Testis (tissue), 3 donors: ENCODE results near the gene KIF1C. TPM values are rescaled to one million over a fixed set of nuclear protein-coding genes. Genes with fewer than 3 reads are reported as not detected.

ENCODE experiments used
- DNase-seq: peaks from one replicate; pipeline ENCODE4 v3.0.0-alpha.2; 2019
- H3K27ac ChIP-seq, 2 donors: fragments of 200-600 bp; sonication (generic); one replicate each; pipeline ENCODE4 v1.5.1; 2019
- H3K27me3 ChIP-seq: fragments of 200-600 bp; sonication (generic); one replicate; pipeline ENCODE4 v1.5.1; 2019
- H3K36me3 ChIP-seq: fragments of 200-600 bp; sonication (generic); one replicate; pipeline ENCODE4 v1.5.1; 2017; ENCODE audit warnings: low read depth; ENCODE audit errors: missing control alignments
- H3K4me1 ChIP-seq: fragments of 200-600 bp; sonication (generic); one replicate; pipeline ENCODE4 v1.5.1; 2019
- H3K4me3 ChIP-seq, 2 donors: fragments of 200-600 bp; sonication (generic); one replicate each; pipeline ENCODE4 v1.5.1; 2017 to 2019
- H3K9me3 ChIP-seq: fragments of 200-600 bp; sonication (generic); one replicate; pipeline ENCODE4 v1.5.1; 2017
- CTCF ChIP-seq, 3 experiments: fragments of 450-650 bp in 2 of 3; fragments of 200-600 bp in 1 of 3; sonication (generic) in 1 of 3; IDR thresholded peaks; one replicate each; pipeline ENCODE4 v1.5.1; 2016 to 2019; ENCODE audit warnings: antibody characterized with exemption in 3 of 3, mild to moderate bottlenecking in 2 of 3, moderate library complexity in 1 of 3
- POLR2A ChIP-seq: fragments of 450-650 bp; IDR thresholded peaks from one replicate; pipeline ENCODE4 v1.6.1; 2017; ENCODE audit warnings: antibody characterized with exemption, mild to moderate bottlenecking, moderate library complexity
- WGBS, 2 donors: methylation state at CpG; one replicate each; pipeline ENCODE4 v1.1.5; 2018; 5-methylcytosine and 5-hydroxymethylcytosine counted together
- intact Hi-C: fragments of 100-400 bp; cut with DNase I; formaldehyde crosslinking; loops from one replicate; pipeline ENCODE4 v1.15.1; 2023; ENCODE audit warnings: low total_unique reads
- polyA plus RNA-seq: library from polyadenylated mRNA; stranded (reverse); fragments of 350-450 nt; fragmentation: Illumina TruSeq; extraction: RNeasy Lipid Tissue Mini Kit (QIAGEN cat#74804); gene quantifications from one replicate; pipeline ENCODE4 v1.2.3, GENCODE V29; 2014; ENCODE audit warnings: low read depth, low replicate concordance; ENCODE audit not compliant: insufficient read depth
- total RNA-seq, 2 donors: library from RNA; depleted of rRNA; stranded (reverse); fragments of >200 nt; gene quantifications; one replicate each; pipeline ENCODE4 v1.2.3, GENCODE V29; 2016

The KIF1C gene
- total and polyA plus RNA-seq, 3 donors from 2014 or later: 51.1 to 79.9 (median 54.1) TPM

- intact Hi-C loops: no loop called here
- peak overlapping the region; percentile 87 to 97 for H3K27ac ChIP-seq
- 16 to 23% methylated on average over 22 to 23 of the region's 23 CpGs for WGBS, 2 donors
- DNase-seq: peak; percentile 45
- H3K27me3 ChIP-seq: no peaks in the 10 kb centered on the region
- no peak for TF ChIP-seq POLR2A
- TF ChIP-seq CTCF (IDR thresholded peaks at IDR 0.05): no peak
- peak overlapping the region; percentile 67 to 76 for H3K4me3 ChIP-seq
- H3K4me1 ChIP-seq: peaks cover 22% of the 10 kb centered on the region
- no peaks in the 10 kb centered on the region for H3K9me3 ChIP-seq
- H3K36me3 ChIP-seq: no peaks in the 10 kb centered on the region
These were observed 29.2 kb upstream of the KIF1C start for GRCh38 chr17:4968486-4969046.

- H3K27ac ChIP-seq: peak overlapping the region in 1 of 2 donors; percentile 97
- H3K36me3 ChIP-seq: no peaks in the 10 kb centered on the region
- intact Hi-C loops: no loop called here
- H3K4me1 ChIP-seq: peaks cover 22% of the 10 kb centered on the region
- DNase-seq: no peak
- 40 to 60% methylated on average over 15 of the region's 15 CpGs for WGBS, 2 donors
- H3K9me3 ChIP-seq: no peaks in the 10 kb centered on the region
- H3K4me3 ChIP-seq: no peak overlapping the region
- H3K27me3 ChIP-seq: no peaks in the 10 kb centered on the region
- no peak for TF ChIP-seq POLR2A
- no peak for TF ChIP-seq CTCF (IDR thresholded peaks at IDR 0.05)
These were observed 28.7 kb upstream of the KIF1C start for GRCh38 chr17:4969047-4969550.

- Histone ChIP-seq H3K27ac (peak overlapping the region in 1 of 2 donors; percentile 97), H3K36me3 (no peaks in the 10 kb centered on the region), H3K27me3 (no peaks in the 10 kb centered on the region), H3K9me3 (no peaks in the 10 kb centered on the region), H3K4me3 (no peak overlapping the region), H3K4me1 (peaks cover 22% of the 10 kb centered on the region)
- 68 to 70% methylated on average over 15 to 16 of the region's 16 CpGs for WGBS, 2 donors
- TF ChIP-seq POLR2A (no peak), CTCF (IDR thresholded peaks at IDR 0.05) (no peak)
- no peak for DNase-seq
- intact Hi-C loops: no loop called here
These were observed 28.1 kb upstream of the KIF1C start for GRCh38 chr17:4969551-4970173.

- no peak overlapping the region for H3K4me3 ChIP-seq
- no peaks in the 10 kb centered on the region for H3K9me3 ChIP-seq
- intact Hi-C loops: no loop called here
- 98% methylated on average over 8 of the region's 8 CpGs for WGBS, 2 donors
- H3K4me1 ChIP-seq: peaks cover 21% of the 10 kb centered on the region
- no peak overlapping the region for H3K27ac ChIP-seq
- DNase-seq: no peak
- no peaks in the 10 kb centered on the region for H3K27me3 ChIP-seq
- no peaks in the 10 kb centered on the region for H3K36me3 ChIP-seq
- no peak for TF ChIP-seq POLR2A
- TF ChIP-seq CTCF (IDR thresholded peaks at IDR 0.05): no peak
These were observed 27.5 kb upstream of the KIF1C start for GRCh38 chr17:4970273-4970672.

GRCh38 chr17:4971826-4972225 lies 25.9 kb upstream of the KIF1C start:
- no peaks in the 10 kb centered on the region for H3K27me3 ChIP-seq
- TF ChIP-seq CTCF (IDR thresholded peaks at IDR 0.05): no peak
- TF ChIP-seq POLR2A: no peak
- H3K27ac ChIP-seq: no peak overlapping the region
- H3K36me3 ChIP-seq: no peaks in the 10 kb centered on the region
- H3K4me1 ChIP-seq: peaks cover 10% of the 10 kb centered on the region
- H3K4me3 ChIP-seq: no peak overlapping the region
- no peak for DNase-seq
- WGBS, 2 donors: 75 to 87% methylated on average over 6 of the region's 6 CpGs
- intact Hi-C loops: no loop called here
- H3K9me3 ChIP-seq: no peaks in the 10 kb centered on the region
